Measurements from ENCODE around the gene CLCA1. TPM values are rescaled to one million over a fixed set of nuclear protein-coding genes. Genes with fewer than 3 reads are reported as not detected.

CLCA1 gene
- total RNA-seq, 4 donors from 2014 or later: not detected

GRCh38 chr1:86445919-86446318, 22.8 kb upstream of the CLCA1 start:
- DNase-seq (ENCODE audit: low spot score) (no peak), ATAC-seq (ENCODE audit: low FRiP score) (no peak)
- no peak for TF ChIP-seq CTCF (IDR thresholded peaks at IDR 0.05)

DNA sequence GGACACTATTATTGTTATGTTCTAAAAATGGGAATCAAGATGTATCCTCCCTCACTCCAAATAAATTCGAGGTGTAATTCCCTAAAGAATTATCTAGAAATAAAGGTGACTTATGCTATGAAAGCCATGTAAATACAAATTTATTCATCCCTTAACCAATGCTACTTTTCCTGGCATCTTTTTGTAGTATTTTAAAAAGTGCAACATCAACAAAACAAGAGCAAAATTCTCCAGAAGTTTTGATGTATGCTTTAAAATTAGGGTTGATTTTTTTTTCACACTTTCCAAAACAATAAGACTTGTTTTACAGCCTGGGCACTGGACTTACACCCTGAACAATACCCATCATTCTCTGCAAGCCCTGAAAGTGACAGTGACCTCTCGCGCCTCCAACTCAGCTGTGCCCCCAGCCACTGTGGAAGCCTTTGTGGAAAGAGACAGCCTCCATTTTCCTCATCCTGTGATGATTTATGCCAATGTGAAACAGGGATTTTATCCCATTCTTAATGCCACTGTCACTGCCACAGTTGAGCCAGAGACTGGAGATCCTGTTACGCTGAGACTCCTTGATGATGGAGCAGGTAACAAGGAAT, 21.4 kb upstream of the CLCA1 start:
- TF ChIP-seq CTCF (IDR thresholded peaks at IDR 0.05): no peak
- no peak for DNase-seq (ENCODE audit: low spot score)
- ATAC-seq (ENCODE audit: low FRiP score): no peak

- TF ChIP-seq CTCF (IDR thresholded peaks at IDR 0.05): no peak
- DNase-seq (ENCODE audit: low spot score) (no peak), ATAC-seq (ENCODE audit: low FRiP score) (no peak)
Observed at GRCh38 chr1:86448670-86449069, 20.1 kb upstream of the CLCA1 start.

GRCh38 chr1:86449103-86449502, 19.6 kb upstream of the CLCA1 start:
- TF ChIP-seq CTCF (IDR thresholded peaks at IDR 0.05): no peak
- ATAC-seq (ENCODE audit: low FRiP score) (no peak), DNase-seq (ENCODE audit: low spot score) (no peak)

DNA sequence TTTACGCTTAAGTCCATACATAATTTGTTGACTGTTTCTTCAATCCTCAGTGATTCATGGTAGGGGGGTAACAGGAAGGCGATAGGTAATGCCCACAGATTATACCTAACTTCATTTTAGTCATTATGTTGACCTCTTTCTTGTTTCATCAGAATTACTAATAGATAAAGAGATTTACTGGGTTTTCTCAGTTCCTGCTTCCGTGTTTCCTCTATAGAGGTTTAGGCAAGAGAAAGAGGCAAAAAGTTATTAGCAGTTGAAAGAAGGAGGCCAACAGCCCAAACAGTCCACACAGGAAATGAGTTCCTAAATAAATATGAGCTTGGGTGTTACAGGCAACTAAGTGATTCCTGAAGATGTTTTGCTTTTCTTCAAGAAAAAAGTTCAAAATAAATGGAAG, 17.9 kb upstream of the CLCA1 start:
- no peak for DNase-seq (ENCODE audit: low spot score)
- no peak for TF ChIP-seq CTCF (IDR thresholded peaks at IDR 0.05)
- no peak for ATAC-seq (ENCODE audit: low FRiP score)

DNA sequence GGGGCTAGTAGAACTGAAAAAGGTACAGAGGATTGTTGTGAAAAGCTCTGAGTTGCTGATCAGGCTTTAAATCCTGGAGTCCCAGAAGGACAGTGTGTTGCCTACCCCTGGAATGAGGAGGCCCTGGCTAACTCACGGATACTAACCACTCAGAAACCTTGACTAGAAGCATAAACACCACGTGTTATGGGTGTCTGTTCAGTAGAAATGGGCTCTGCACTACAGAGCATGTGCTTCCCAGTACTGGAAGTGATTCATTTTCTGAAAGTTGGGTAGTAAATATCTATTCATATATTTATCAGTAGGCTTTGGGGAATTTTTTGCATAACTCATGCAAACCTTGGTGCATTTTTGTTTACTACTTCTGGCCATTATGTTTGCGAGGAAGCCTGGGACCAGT, 15.1 kb upstream of the CLCA1 start:
- DNase-seq (ENCODE audit: low spot score) (no peak), ATAC-seq (ENCODE audit: low FRiP score) (no peak)
- TF ChIP-seq CTCF (IDR thresholded peaks at IDR 0.05): no peak

GRCh38 chr1:86455073-86455472, 13.7 kb upstream of the CLCA1 start:
- DNase-seq (ENCODE audit: low spot score) (no peak), ATAC-seq (ENCODE audit: low FRiP score) (no peak)
- no peak for TF ChIP-seq CTCF (IDR thresholded peaks at IDR 0.05)

Data from omental fat pad (tissue), 4 donors.